Measurements from ENCODE around the gene HBG2. TPM values are rescaled to one million over a fixed set of nuclear protein-coding genes. Genes with fewer than 3 reads are reported as not detected.
"Not testable (repeated sequence)": the region's sequence is repeated elsewhere in the genome, so short reads cannot be mapped to it uniquely, and the experiment has no call there.

HBG2 gene
- total RNA-seq, 1 donor from 2014 or later: not detected

DNA sequence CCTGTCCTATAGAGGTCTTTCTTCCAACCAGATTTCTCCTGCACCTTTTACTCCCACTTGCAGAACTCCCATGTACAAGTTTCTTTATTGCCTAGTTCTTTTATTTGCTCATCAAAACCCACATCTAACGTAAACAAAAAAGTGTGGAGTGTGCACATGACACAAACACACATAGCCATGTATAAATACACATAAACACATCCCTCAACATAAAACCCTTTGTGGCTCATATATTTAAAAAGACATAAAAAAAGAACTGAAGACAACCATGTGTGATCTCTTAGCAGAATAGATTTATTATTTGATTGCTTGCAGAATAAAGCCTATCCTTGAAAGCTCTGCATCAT is 1.7 kb downstream of the HBG2 start:
- Mint-ChIP-seq H3K27ac (ENCODE audit: unreplicated experiment) (no peak overlapping the region), H3K27me3 (ENCODE audit: unreplicated experiment) (no peaks in the 10 kb centered on the region), H3K4me1 (ENCODE audit: low read depth, unreplicated experiment) (peaks cover 3% of the 10 kb centered on the region), H3K36me3 (ENCODE audit: unreplicated experiment) (no peaks in the 10 kb centered on the region), H3K4me3 (ENCODE audit: unreplicated experiment) (no peak overlapping the region), H3K9me3 (ENCODE audit: unreplicated experiment) (peaks cover 2% of the 10 kb centered on the region)
- TF ChIP-seq, protein P1, sequence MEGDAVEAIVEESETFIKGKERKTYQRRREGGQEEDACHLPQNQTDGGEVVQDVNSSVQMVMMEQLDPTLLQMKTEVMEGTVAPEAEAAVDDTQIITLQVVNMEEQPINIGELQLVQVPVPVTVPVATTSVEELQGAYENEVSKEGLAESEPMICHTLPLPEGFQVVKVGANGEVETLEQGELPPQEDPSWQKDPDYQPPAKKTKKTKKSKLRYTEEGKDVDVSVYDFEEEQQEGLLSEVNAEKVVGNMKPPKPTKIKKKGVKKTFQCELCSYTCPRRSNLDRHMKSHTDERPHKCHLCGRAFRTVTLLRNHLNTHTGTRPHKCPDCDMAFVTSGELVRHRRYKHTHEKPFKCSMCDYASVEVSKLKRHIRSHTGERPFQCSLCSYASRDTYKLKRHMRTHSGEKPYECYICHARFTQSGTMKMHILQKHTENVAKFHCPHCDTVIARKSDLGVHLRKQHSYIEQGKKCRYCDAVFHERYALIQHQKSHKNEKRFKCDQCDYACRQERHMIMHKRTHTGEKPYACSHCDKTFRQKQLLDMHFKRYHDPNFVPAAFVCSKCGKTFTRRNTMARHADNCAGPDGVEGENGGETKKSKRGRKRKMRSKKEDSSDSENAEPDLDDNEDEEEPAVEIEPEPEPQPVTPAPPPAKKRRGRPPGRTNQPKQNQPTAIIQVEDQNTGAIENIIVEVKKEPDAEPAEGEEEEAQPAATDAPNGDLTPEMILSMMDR (IDR thresholded peaks at IDR 0.05; ENCODE audit: partially characterized antibody, unreplicated experiment): no peak
- no peak for DNase-seq

DNA sequence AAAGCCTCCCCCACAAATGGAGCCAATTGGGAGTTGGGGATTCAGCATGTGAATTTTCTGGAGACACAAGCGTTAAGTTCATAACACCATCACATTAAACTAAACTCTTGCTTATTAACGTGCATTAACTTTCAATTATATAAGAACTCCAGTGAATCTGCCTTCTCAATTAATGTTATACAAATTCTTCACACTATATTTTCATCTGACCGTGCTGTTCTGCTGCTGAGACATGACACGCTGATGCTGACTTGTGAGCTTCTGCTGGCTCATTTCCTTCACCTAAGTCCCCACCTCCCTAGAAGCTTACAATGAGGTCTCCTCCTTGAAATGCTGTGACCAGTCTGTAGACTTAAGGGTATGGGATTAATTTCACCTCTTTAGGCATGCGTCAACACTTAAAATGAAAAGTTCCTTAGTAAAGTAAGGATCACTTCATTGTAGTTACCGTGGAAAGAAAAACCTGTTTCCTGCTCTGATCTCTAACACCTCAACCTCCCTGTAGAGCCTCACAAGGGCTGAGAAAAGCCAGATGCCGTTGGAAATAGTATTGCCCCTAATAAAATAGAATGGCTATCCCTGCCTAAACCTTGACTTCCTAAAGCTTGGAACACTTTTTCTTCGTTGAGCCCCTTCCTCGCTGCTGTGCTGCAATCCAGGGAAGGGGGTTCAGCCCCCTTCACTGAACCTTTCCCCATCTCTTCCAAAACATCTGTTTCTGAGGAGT is 2.2 kb downstream of the HBG2 start:
- no peaks in the 10 kb centered on the region for H3K27me3 Mint-ChIP-seq (ENCODE audit: unreplicated experiment)
- H3K27ac Mint-ChIP-seq (ENCODE audit: unreplicated experiment): no peak overlapping the region
- DNase-seq: no peak
- H3K9me3 Mint-ChIP-seq (ENCODE audit: unreplicated experiment): peaks cover 2% of the 10 kb centered on the region
- no peaks in the 10 kb centered on the region for H3K4me1 Mint-ChIP-seq (ENCODE audit: low read depth, unreplicated experiment)
- no peaks in the 10 kb centered on the region for H3K36me3 Mint-ChIP-seq (ENCODE audit: unreplicated experiment)
- TF ChIP-seq, protein P1 (IDR thresholded peaks at IDR 0.05; ENCODE audit: partially characterized antibody, unreplicated experiment): no peak
- H3K4me3 Mint-ChIP-seq (ENCODE audit: unreplicated experiment): no peak overlapping the region

DNA sequence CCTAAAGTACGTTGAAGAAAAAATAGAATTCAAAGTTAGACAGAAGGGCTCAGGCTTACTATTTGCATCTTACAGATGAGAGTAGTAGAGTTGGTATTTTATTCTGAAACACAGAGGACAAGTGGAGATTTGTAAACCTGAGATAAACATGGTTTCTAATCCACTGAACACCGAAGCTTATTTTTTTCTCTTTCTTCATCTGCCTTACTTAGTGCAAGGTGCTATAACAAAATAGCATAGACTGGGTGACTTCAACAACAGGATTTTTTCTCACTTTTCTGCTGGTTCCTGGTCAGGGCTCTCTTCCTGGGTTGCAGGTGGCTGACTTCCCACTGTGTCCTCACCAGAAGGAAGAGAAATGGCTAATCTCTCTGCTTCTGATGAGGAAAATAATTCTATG is 2.8 kb downstream of the HBG2 start:
- no peak for DNase-seq
- Mint-ChIP-seq H3K9me3 (ENCODE audit: unreplicated experiment) (peaks cover 2% of the 10 kb centered on the region), H3K27me3 (ENCODE audit: unreplicated experiment) (no peaks in the 10 kb centered on the region), H3K36me3 (ENCODE audit: unreplicated experiment) (no peaks in the 10 kb centered on the region), H3K4me1 (ENCODE audit: low read depth, unreplicated experiment) (no peaks in the 10 kb centered on the region), H3K4me3 (ENCODE audit: unreplicated experiment) (no peak overlapping the region), H3K27ac (ENCODE audit: unreplicated experiment) (no peak overlapping the region)
- TF ChIP-seq, protein P1 (IDR thresholded peaks at IDR 0.05; ENCODE audit: partially characterized antibody, unreplicated experiment): no peak

DNA sequence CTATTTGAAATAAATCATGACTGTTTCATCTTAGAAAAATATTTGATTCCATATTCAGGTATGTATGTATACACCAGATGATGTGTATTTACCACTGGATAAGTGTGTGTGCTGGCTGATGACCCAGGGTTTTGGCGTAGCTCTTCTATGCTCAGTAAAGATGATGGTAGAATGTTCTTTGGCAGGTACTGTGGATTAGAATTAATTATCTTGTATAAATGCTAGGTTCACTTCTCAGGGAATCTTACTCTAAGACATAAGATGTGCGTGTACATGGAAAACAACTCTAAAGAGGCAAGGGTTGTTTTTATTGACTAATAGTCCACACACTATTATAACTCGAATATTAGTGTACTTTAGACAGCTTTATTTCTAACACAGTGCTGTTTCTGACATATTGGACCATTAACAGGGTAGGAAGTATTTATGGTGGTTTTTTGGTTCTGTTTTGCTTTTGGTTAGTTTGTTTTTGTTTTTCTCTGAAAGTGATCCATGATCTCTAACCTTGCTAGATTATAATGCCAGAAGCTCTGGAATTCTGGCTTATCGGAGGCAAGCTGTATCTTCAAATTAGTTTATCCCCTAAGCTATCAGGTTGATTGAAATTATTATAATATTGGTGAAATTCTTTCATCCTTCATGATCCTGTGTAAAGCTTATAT is 3.9 kb downstream of the HBG2 start:
- Mint-ChIP-seq H3K4me3 (ENCODE audit: unreplicated experiment) (no peak overlapping the region), H3K9me3 (ENCODE audit: unreplicated experiment) (peaks cover 2% of the 10 kb centered on the region), H3K36me3 (ENCODE audit: unreplicated experiment) (no peaks in the 10 kb centered on the region), H3K27ac (ENCODE audit: unreplicated experiment) (no peak overlapping the region), H3K4me1 (ENCODE audit: low read depth, unreplicated experiment) (no peaks in the 10 kb centered on the region), H3K27me3 (ENCODE audit: unreplicated experiment) (no peaks in the 10 kb centered on the region)
- TF ChIP-seq, protein P1 (IDR thresholded peaks at IDR 0.05; ENCODE audit: partially characterized antibody, unreplicated experiment): no peak
- no peak for DNase-seq

DNA sequence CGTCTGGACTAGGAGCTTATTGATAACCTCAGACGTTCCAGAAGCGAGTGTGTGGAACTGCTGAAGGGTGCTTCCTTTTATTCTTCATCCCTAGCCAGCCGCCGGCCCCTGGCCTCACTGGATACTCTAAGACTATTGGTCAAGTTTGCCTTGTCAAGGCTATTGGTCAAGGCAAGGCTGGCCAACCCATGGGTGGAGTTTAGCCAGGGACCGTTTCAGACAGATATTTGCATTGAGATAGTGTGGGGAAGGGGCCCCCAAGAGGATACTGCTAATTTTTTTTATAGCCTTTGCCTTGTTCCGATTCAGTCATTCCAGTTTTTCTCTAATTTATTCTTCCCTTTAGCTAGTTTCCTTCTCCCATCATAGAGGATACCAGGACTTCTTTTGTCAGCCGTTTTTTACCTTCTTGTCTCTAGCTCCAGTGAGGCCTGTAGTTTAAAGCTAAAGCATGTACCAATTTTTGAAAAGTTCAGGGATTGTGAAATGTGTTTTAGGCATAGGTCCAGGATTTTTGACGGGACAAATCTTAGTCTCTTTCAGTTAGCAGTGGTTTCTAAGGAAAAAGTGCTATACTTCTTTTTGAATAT is 4.7 kb downstream of the HBG2 start, which contains the start of gene HBG1:
HBG1 (minus strand) TSS at position 51 of the 590 bp plus-strand sequence. CDS start 53 bp downstream, outside the sequence.
- H3K27me3 Mint-ChIP-seq (ENCODE audit: unreplicated experiment); DNase-seq; H3K27ac Mint-ChIP-seq (ENCODE audit: unreplicated experiment); H3K4me3 Mint-ChIP-seq (ENCODE audit: unreplicated experiment); H3K9me3 Mint-ChIP-seq (ENCODE audit: unreplicated experiment); H3K4me1 Mint-ChIP-seq (ENCODE audit: low read depth, unreplicated experiment); H3K36me3 Mint-ChIP-seq (ENCODE audit: unreplicated experiment): not testable (repeated sequence)

DNA sequence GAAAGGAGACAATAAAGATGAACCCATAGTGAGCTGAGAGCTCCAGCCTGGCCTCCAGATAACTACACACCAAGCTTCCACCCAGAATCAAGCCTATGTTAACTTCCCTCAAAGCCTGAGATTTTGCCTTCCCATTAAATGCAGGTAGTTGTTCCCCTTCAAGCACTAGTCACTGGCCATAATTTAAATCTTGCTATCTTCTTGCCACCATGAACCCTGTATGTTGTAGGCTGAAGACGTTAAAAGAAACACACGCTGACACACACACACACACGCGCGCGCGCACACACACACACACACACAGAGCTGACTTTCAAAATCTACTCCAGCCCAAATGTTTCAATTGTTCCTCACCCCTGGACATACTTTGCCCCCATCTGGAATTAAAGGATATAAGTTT is 6.1 kb downstream of the HBG2 start:
- not testable (repeated sequence) for H3K9me3 Mint-ChIP-seq (ENCODE audit: unreplicated experiment); DNase-seq; H3K27ac Mint-ChIP-seq (ENCODE audit: unreplicated experiment); H3K36me3 Mint-ChIP-seq (ENCODE audit: unreplicated experiment); H3K27me3 Mint-ChIP-seq (ENCODE audit: unreplicated experiment); H3K4me3 Mint-ChIP-seq (ENCODE audit: unreplicated experiment); H3K4me1 Mint-ChIP-seq (ENCODE audit: low read depth, unreplicated experiment)

Data from glutamatergic neuron (in vitro differentiated cells).